ENCODE measurements around the gene SPATA6L. TPM values are rescaled to one million over a fixed set of nuclear protein-coding genes. Genes with fewer than 3 reads are reported as not detected.

SPATA6L gene
- total RNA-seq, 1 donor from 2014 or later = not detected

- intact Hi-C loops (cut with micrococcal nuclease) = no loop called here
- no peaks in the 10 kb centered on the region for H3K36me3 Mint-ChIP-seq (ENCODE audit: low read depth)
- peaks cover 32% of the 10 kb centered on the region for H3K4me1 Mint-ChIP-seq (ENCODE audit: low read depth)
- no peaks in the 10 kb centered on the region for H3K9me3 Mint-ChIP-seq
- H3K4me3 Mint-ChIP-seq = no peak overlapping the region
- no peak for DNase-seq (ENCODE audit: low spot score)
- H3K27ac Mint-ChIP-seq = no peak overlapping the region
- H3K27me3 Mint-ChIP-seq (ENCODE audit: insufficient read depth) = no peaks in the 10 kb centered on the region
These were observed 93.1 kb downstream of the SPATA6L start for GRCh38 chr9:4573176-4573575.

- peak overlapping the region; percentile 10 for H3K4me3 Mint-ChIP-seq
- H3K4me1 Mint-ChIP-seq (ENCODE audit: low read depth) = peaks cover 32% of the 10 kb centered on the region
- no peak for DNase-seq (ENCODE audit: low spot score)
- H3K27me3 Mint-ChIP-seq (ENCODE audit: insufficient read depth) = no peaks in the 10 kb centered on the region
- no peak overlapping the region for H3K27ac Mint-ChIP-seq
- intact Hi-C loops (cut with micrococcal nuclease) = no loop called here
- no peaks in the 10 kb centered on the region for H3K36me3 Mint-ChIP-seq (ENCODE audit: low read depth)
- H3K9me3 Mint-ChIP-seq = no peaks in the 10 kb centered on the region
These were observed 94.0 kb downstream of the SPATA6L start for GRCh38 chr9:4572184-4572826.

- H3K9me3 Mint-ChIP-seq = no peaks in the 10 kb centered on the region
- H3K36me3 Mint-ChIP-seq (ENCODE audit: low read depth) = no peaks in the 10 kb centered on the region
- H3K27ac Mint-ChIP-seq = no peak overlapping the region
- intact Hi-C loops (cut with micrococcal nuclease) = no loop called here
- H3K4me1 Mint-ChIP-seq (ENCODE audit: low read depth) = peaks cover 22% of the 10 kb centered on the region
- no peaks in the 10 kb centered on the region for H3K27me3 Mint-ChIP-seq (ENCODE audit: insufficient read depth)
- no peak for DNase-seq (ENCODE audit: low spot score)
- H3K4me3 Mint-ChIP-seq = no peak overlapping the region
These were observed 97.2 kb downstream of the SPATA6L start for GRCh38 chr9:4569101-4569500.

- peaks cover 9% of the 10 kb centered on the region for H3K4me1 Mint-ChIP-seq (ENCODE audit: low read depth)
- DNase-seq (ENCODE audit: low spot score) = no peak
- peaks cover 2% of the 10 kb centered on the region for H3K27me3 Mint-ChIP-seq (ENCODE audit: insufficient read depth)
- H3K27ac Mint-ChIP-seq = no peak overlapping the region
- intact Hi-C loops (cut with micrococcal nuclease) = no loop called here
- H3K4me3 Mint-ChIP-seq = no peak overlapping the region
- H3K9me3 Mint-ChIP-seq = no peaks in the 10 kb centered on the region
- no peaks in the 10 kb centered on the region for H3K36me3 Mint-ChIP-seq (ENCODE audit: low read depth)
These were observed 98.7 kb downstream of the SPATA6L start for GRCh38 chr9:4567601-4568000.

- no peak overlapping the region for H3K27ac Mint-ChIP-seq
- no peaks in the 10 kb centered on the region for H3K36me3 Mint-ChIP-seq (ENCODE audit: low read depth)
- H3K4me1 Mint-ChIP-seq (ENCODE audit: low read depth) = peaks cover under 1% of the 10 kb centered on the region
- H3K4me3 Mint-ChIP-seq = no peak overlapping the region
- no peaks in the 10 kb centered on the region for H3K9me3 Mint-ChIP-seq
- peaks cover 2% of the 10 kb centered on the region for H3K27me3 Mint-ChIP-seq (ENCODE audit: insufficient read depth)
- no peak for DNase-seq (ENCODE audit: low spot score)
- intact Hi-C loops (cut with micrococcal nuclease) = no loop called here
These were observed 99.5 kb downstream of the SPATA6L start for GRCh38 chr9:4566806-4567205.

GRCh38 chr9:4563105-4563504 is 103.2 kb downstream of the SPATA6L start:
- intact Hi-C loops (cut with micrococcal nuclease) = no loop called here
- DNase-seq (ENCODE audit: low spot score) = no peak
- no peaks in the 10 kb centered on the region for H3K36me3 Mint-ChIP-seq (ENCODE audit: low read depth)
- H3K4me1 Mint-ChIP-seq (ENCODE audit: low read depth) = no peaks in the 10 kb centered on the region
- no peak overlapping the region for H3K4me3 Mint-ChIP-seq
- no peaks in the 10 kb centered on the region for H3K9me3 Mint-ChIP-seq
- H3K27me3 Mint-ChIP-seq (ENCODE audit: insufficient read depth) = peaks cover 4% of the 10 kb centered on the region
- no peak overlapping the region for H3K27ac Mint-ChIP-seq

GRCh38 chr9:4559261-4560182 is 106.8 kb downstream of the SPATA6L start:
- H3K4me3 Mint-ChIP-seq = no peak overlapping the region
- no peaks in the 10 kb centered on the region for H3K36me3 Mint-ChIP-seq (ENCODE audit: low read depth)
- intact Hi-C loops (cut with micrococcal nuclease) = no loop called here
- no peak overlapping the region for H3K27ac Mint-ChIP-seq
- no peak for DNase-seq (ENCODE audit: low spot score)
- no peaks in the 10 kb centered on the region for H3K9me3 Mint-ChIP-seq
- peaks cover 4% of the 10 kb centered on the region for H3K27me3 Mint-ChIP-seq (ENCODE audit: insufficient read depth)
- no peaks in the 10 kb centered on the region for H3K4me1 Mint-ChIP-seq (ENCODE audit: low read depth)

GRCh38 chr9:4558371-4558998 is 107.8 kb downstream of the SPATA6L start:
- peaks cover 3% of the 10 kb centered on the region for H3K27me3 Mint-ChIP-seq (ENCODE audit: insufficient read depth)
- intact Hi-C loops (cut with micrococcal nuclease) = no loop called here
- no peak overlapping the region for H3K27ac Mint-ChIP-seq
- no peaks in the 10 kb centered on the region for H3K4me1 Mint-ChIP-seq (ENCODE audit: low read depth)
- DNase-seq (ENCODE audit: low spot score) = no peak
- no peaks in the 10 kb centered on the region for H3K36me3 Mint-ChIP-seq (ENCODE audit: low read depth)
- no peak overlapping the region for H3K4me3 Mint-ChIP-seq
- no peaks in the 10 kb centered on the region for H3K9me3 Mint-ChIP-seq

- no peaks in the 10 kb centered on the region for H3K36me3 Mint-ChIP-seq (ENCODE audit: low read depth)
- peaks cover 2% of the 10 kb centered on the region for H3K27me3 Mint-ChIP-seq (ENCODE audit: insufficient read depth)
- H3K4me3 Mint-ChIP-seq = no peak overlapping the region
- peaks cover 12% of the 10 kb centered on the region for H3K4me1 Mint-ChIP-seq (ENCODE audit: low read depth)
- DNase-seq (ENCODE audit: low spot score) = no peak
- H3K9me3 Mint-ChIP-seq = no peaks in the 10 kb centered on the region
- H3K27ac Mint-ChIP-seq = no peak overlapping the region
- intact Hi-C loops (cut with micrococcal nuclease) = no loop called here
These were observed 111.0 kb downstream of the SPATA6L start for GRCh38 chr9:4555236-4555635.

GRCh38 chr9:4553951-4554381 is 112.3 kb downstream of the SPATA6L start:
- no peak for DNase-seq (ENCODE audit: low spot score)
- H3K36me3 Mint-ChIP-seq (ENCODE audit: low read depth) = no peaks in the 10 kb centered on the region
- peaks cover 12% of the 10 kb centered on the region for H3K4me1 Mint-ChIP-seq (ENCODE audit: low read depth)
- no peak overlapping the region for H3K4me3 Mint-ChIP-seq
- no peak overlapping the region for H3K27ac Mint-ChIP-seq
- intact Hi-C loops (cut with micrococcal nuclease) = loop anchor here (5.0 kb wide), 1 partner anchor 162 kb away; no protein-coding TSS in a partner anchor
- H3K27me3 Mint-ChIP-seq (ENCODE audit: insufficient read depth) = no peaks in the 10 kb centered on the region
- H3K9me3 Mint-ChIP-seq = no peaks in the 10 kb centered on the region

GRCh38 chr9:4550777-4551484 is 115.3 kb downstream of the SPATA6L start:
- intact Hi-C loops (cut with micrococcal nuclease) = loop anchor here (5.0 kb wide), 1 partner anchor 159 kb away; no protein-coding TSS in a partner anchor
- Mint-ChIP-seq H3K27ac (no peak overlapping the region), H3K4me1 (ENCODE audit: low read depth) (peaks cover 12% of the 10 kb centered on the region), H3K27me3 (ENCODE audit: insufficient read depth) (no peaks in the 10 kb centered on the region), H3K9me3 (no peaks in the 10 kb centered on the region), H3K36me3 (ENCODE audit: low read depth) (no peaks in the 10 kb centered on the region), H3K4me3 (no peak overlapping the region)
- DNase-seq (ENCODE audit: low spot score) = no peak

GRCh38 chr9:4549751-4550295 is 116.5 kb downstream of the SPATA6L start:
- no peak overlapping the region for H3K27ac Mint-ChIP-seq
- H3K9me3 Mint-ChIP-seq = no peaks in the 10 kb centered on the region
- H3K4me3 Mint-ChIP-seq = no peak overlapping the region
- no peaks in the 10 kb centered on the region for H3K36me3 Mint-ChIP-seq (ENCODE audit: low read depth)
- H3K27me3 Mint-ChIP-seq (ENCODE audit: insufficient read depth) = no peaks in the 10 kb centered on the region
- no peak for DNase-seq (ENCODE audit: low spot score)
- intact Hi-C loops (cut with micrococcal nuclease) = loop anchor here (5.0 kb wide), 1 partner anchor 158 kb away; no protein-coding TSS in a partner anchor
- H3K4me1 Mint-ChIP-seq (ENCODE audit: low read depth) = peaks cover 12% of the 10 kb centered on the region

Data from activated T-helper 1 cell treated with anti-CD3 and anti-CD28 coated beads, Interleukin-12 subunit alpha, Interleukin-12 subunit beta, Interleukin-2, Interleukin-4 antibody, amounts not matched to agents 30 ng/mL and 10 ng/mL and 1 ng/mL, durations not matched to agents 14 hours and 24 hours and 36 hours (primary cell).